Measurements from ENCODE around the gene NRCAM.
"Not testable (repeated sequence)": the region's sequence is repeated elsewhere in the genome, so short reads cannot be mapped to it uniquely, and the experiment has no call there.

Gene NRCAM

GRCh38 chr7:108486291-108486966 lies 30.2 kb upstream of the NRCAM start:
- H3K4me3 ChIP-seq (ENCODE audit: low read depth in 1 of 2, low read length in 2 of 2), result no peak overlapping the region
- no peaks in the 10 kb centered on the region for H3K27me3 ChIP-seq (ENCODE audit: control insufficient read depth in 1 of 2, insufficient read depth in 2 of 2, low read length in 2 of 2)
- peaks cover 3 to 15% of the 10 kb centered on the region in 2 donors for H3K36me3 ChIP-seq (ENCODE audit: control insufficient read depth in 1 of 2, insufficient read depth in 2 of 2, low read length in 2 of 2)
- no peak overlapping the region for H3K27ac ChIP-seq (ENCODE audit: low read depth, low read length)
- H3K9me3 ChIP-seq (ENCODE audit: control insufficient read depth in 1 of 2, low read length in 2 of 2), result no peaks in the 10 kb centered on the region
- H3K9ac ChIP-seq (ENCODE audit: low read depth in 1 of 2, low read length in 2 of 2), result no peak overlapping the region
- no peaks in the 10 kb centered on the region for H3K4me1 ChIP-seq (ENCODE audit: control insufficient read depth in 1 of 2, insufficient read depth in 2 of 2, low read length in 2 of 2)

- Histone ChIP-seq H3K4me1 (ENCODE audit: control insufficient read depth in 1 of 2, insufficient read depth in 2 of 2, low read length in 2 of 2) (no peaks in the 10 kb centered on the region), H3K9me3 (ENCODE audit: control insufficient read depth in 1 of 2, low read length in 2 of 2) (no peaks in the 10 kb centered on the region), H3K4me3 (ENCODE audit: low read depth in 1 of 2, low read length in 2 of 2) (no peak overlapping the region), H3K27me3 (ENCODE audit: control insufficient read depth in 1 of 2, insufficient read depth in 2 of 2, low read length in 2 of 2) (no peaks in the 10 kb centered on the region), H3K9ac (ENCODE audit: low read depth in 1 of 2, low read length in 2 of 2) (no peak overlapping the region), H3K36me3 (ENCODE audit: control insufficient read depth in 1 of 2, insufficient read depth in 2 of 2, low read length in 2 of 2) (peaks cover 7 to 19% of the 10 kb centered on the region in 2 donors), H3K27ac (ENCODE audit: low read depth, low read length) (no peak overlapping the region)
These were observed 27.9 kb upstream of the NRCAM start for GRCh38 chr7:108484137-108484536.

- no peak overlapping the region for H3K9ac ChIP-seq (ENCODE audit: low read depth in 1 of 2, low read length in 2 of 2)
- peaks cover 7 to 33% of the 10 kb centered on the region in 2 donors for H3K36me3 ChIP-seq (ENCODE audit: control insufficient read depth in 1 of 2, insufficient read depth in 2 of 2, low read length in 2 of 2)
- H3K4me1 ChIP-seq (ENCODE audit: control insufficient read depth in 1 of 2, insufficient read depth in 2 of 2, low read length in 2 of 2), result no peaks in the 10 kb centered on the region
- H3K9me3 ChIP-seq (ENCODE audit: control insufficient read depth in 1 of 2, low read length in 2 of 2), result no peaks in the 10 kb centered on the region
- no peak overlapping the region for H3K27ac ChIP-seq (ENCODE audit: low read depth, low read length)
- no peaks in the 10 kb centered on the region for H3K27me3 ChIP-seq (ENCODE audit: control insufficient read depth in 1 of 2, insufficient read depth in 2 of 2, low read length in 2 of 2)
- no peak overlapping the region for H3K4me3 ChIP-seq (ENCODE audit: low read depth in 1 of 2, low read length in 2 of 2)
These were observed 24.1 kb upstream of the NRCAM start for GRCh38 chr7:108480311-108480710.

GRCh38 chr7:108479751-108480150 lies 23.5 kb upstream of the NRCAM start:
- H3K4me3 ChIP-seq (ENCODE audit: low read depth in 1 of 2, low read length in 2 of 2), result no peak overlapping the region
- no peaks in the 10 kb centered on the region for H3K27me3 ChIP-seq (ENCODE audit: control insufficient read depth in 1 of 2, insufficient read depth in 2 of 2, low read length in 2 of 2)
- no peaks in the 10 kb centered on the region for H3K9me3 ChIP-seq (ENCODE audit: control insufficient read depth in 1 of 2, low read length in 2 of 2)
- H3K27ac ChIP-seq (ENCODE audit: low read depth, low read length), result no peak overlapping the region
- peaks cover 7 to 28% of the 10 kb centered on the region in 2 donors for H3K36me3 ChIP-seq (ENCODE audit: control insufficient read depth in 1 of 2, insufficient read depth in 2 of 2, low read length in 2 of 2)
- H3K4me1 ChIP-seq (ENCODE audit: control insufficient read depth in 1 of 2, insufficient read depth in 2 of 2, low read length in 2 of 2), result no peaks in the 10 kb centered on the region
- no peak overlapping the region for H3K9ac ChIP-seq (ENCODE audit: low read depth in 1 of 2, low read length in 2 of 2)

GRCh38 chr7:108479118-108479517 lies 22.9 kb upstream of the NRCAM start:
- no peak overlapping the region for H3K9ac ChIP-seq (ENCODE audit: low read depth in 1 of 2, low read length in 2 of 2)
- no peak overlapping the region for H3K4me3 ChIP-seq (ENCODE audit: low read depth in 1 of 2, low read length in 2 of 2)
- H3K9me3 ChIP-seq (ENCODE audit: control insufficient read depth in 1 of 2, low read length in 2 of 2), result no peaks in the 10 kb centered on the region
- H3K27me3 ChIP-seq (ENCODE audit: control insufficient read depth in 1 of 2, insufficient read depth in 2 of 2, low read length in 2 of 2), result no peaks in the 10 kb centered on the region
- H3K4me1 ChIP-seq (ENCODE audit: control insufficient read depth in 1 of 2, insufficient read depth in 2 of 2, low read length in 2 of 2), result no peaks in the 10 kb centered on the region
- peaks cover 7 to 28% of the 10 kb centered on the region in 2 donors for H3K36me3 ChIP-seq (ENCODE audit: control insufficient read depth in 1 of 2, insufficient read depth in 2 of 2, low read length in 2 of 2)
- H3K27ac ChIP-seq (ENCODE audit: low read depth, low read length), result no peak overlapping the region

- Histone ChIP-seq H3K27ac (ENCODE audit: low read depth, low read length) (no peak overlapping the region), H3K9me3 (ENCODE audit: control insufficient read depth in 1 of 2, low read length in 2 of 2) (no peaks in the 10 kb centered on the region), H3K9ac (ENCODE audit: low read depth in 1 of 2, low read length in 2 of 2) (no peak overlapping the region), H3K27me3 (ENCODE audit: control insufficient read depth in 1 of 2, insufficient read depth in 2 of 2, low read length in 2 of 2) (no peaks in the 10 kb centered on the region), H3K4me3 (ENCODE audit: low read depth in 1 of 2, low read length in 2 of 2) (no peak overlapping the region), H3K36me3 (ENCODE audit: control insufficient read depth in 1 of 2, insufficient read depth in 2 of 2, low read length in 2 of 2) (no peaks in the 10 kb centered on the region), H3K4me1 (ENCODE audit: control insufficient read depth in 1 of 2, insufficient read depth in 2 of 2, low read length in 2 of 2) (no peaks in the 10 kb centered on the region)
These were observed 12.0 kb upstream of the NRCAM start for GRCh38 chr7:108468246-108468645.

- H3K9ac ChIP-seq (ENCODE audit: low read depth in 1 of 2, low read length in 2 of 2), result no peak overlapping the region
- no peaks in the 10 kb centered on the region for H3K4me1 ChIP-seq (ENCODE audit: control insufficient read depth in 1 of 2, insufficient read depth in 2 of 2, low read length in 2 of 2)
These were observed 11.2 kb upstream of the NRCAM start for GRCh38 chr7:108467391-108467790.

GRCh38 chr7:108466322-108466721 lies 10.1 kb upstream of the NRCAM start:
- not testable (repeated sequence) for H3K27ac ChIP-seq (ENCODE audit: low read depth, low read length); H3K9me3 ChIP-seq (ENCODE audit: control insufficient read depth in 1 of 2, low read length in 2 of 2); H3K36me3 ChIP-seq (ENCODE audit: control insufficient read depth in 1 of 2, insufficient read depth in 2 of 2, low read length in 2 of 2); H3K4me3 ChIP-seq (ENCODE audit: low read depth in 1 of 2, low read length in 2 of 2); H3K9ac ChIP-seq (ENCODE audit: low read depth in 1 of 2, low read length in 2 of 2); H3K4me1 ChIP-seq (ENCODE audit: control insufficient read depth in 1 of 2, insufficient read depth in 2 of 2, low read length in 2 of 2); H3K27me3 ChIP-seq (ENCODE audit: control insufficient read depth in 1 of 2, insufficient read depth in 2 of 2, low read length in 2 of 2)

More at GRCh38 chr7:108467391-108467790, 11.2 kb upstream of the NRCAM start:
- Histone ChIP-seq H3K9me3 (ENCODE audit: control insufficient read depth in 1 of 2, low read length in 2 of 2) (no peaks in the 10 kb centered on the region), H3K27ac (ENCODE audit: low read depth, low read length) (no peak overlapping the region), H3K36me3 (ENCODE audit: control insufficient read depth in 1 of 2, insufficient read depth in 2 of 2, low read length in 2 of 2) (no peaks in the 10 kb centered on the region), H3K4me3 (ENCODE audit: low read depth in 1 of 2, low read length in 2 of 2) (no peak overlapping the region), H3K27me3 (ENCODE audit: control insufficient read depth in 1 of 2, insufficient read depth in 2 of 2, low read length in 2 of 2) (no peaks in the 10 kb centered on the region)

GRCh38 chr7:108464743-108465142 lies 8.5 kb upstream of the NRCAM start:
- H3K27me3 ChIP-seq (ENCODE audit: control insufficient read depth in 1 of 2, insufficient read depth in 2 of 2, low read length in 2 of 2), result no peaks in the 10 kb centered on the region
- no peak overlapping the region for H3K9ac ChIP-seq (ENCODE audit: low read depth in 1 of 2, low read length in 2 of 2)
- H3K9me3 ChIP-seq (ENCODE audit: control insufficient read depth in 1 of 2, low read length in 2 of 2), result no peaks in the 10 kb centered on the region
- H3K27ac ChIP-seq (ENCODE audit: low read depth, low read length), result no peak overlapping the region
- no peaks in the 10 kb centered on the region for H3K4me1 ChIP-seq (ENCODE audit: control insufficient read depth in 1 of 2, insufficient read depth in 2 of 2, low read length in 2 of 2)
- H3K4me3 ChIP-seq (ENCODE audit: low read depth in 1 of 2, low read length in 2 of 2), result no peak overlapping the region
- H3K36me3 ChIP-seq (ENCODE audit: control insufficient read depth in 1 of 2, insufficient read depth in 2 of 2, low read length in 2 of 2), result no peaks in the 10 kb centered on the region

GRCh38 chr7:108463613-108464012 lies 7.4 kb upstream of the NRCAM start:
- no peak overlapping the region for H3K4me3 ChIP-seq (ENCODE audit: low read depth in 1 of 2, low read length in 2 of 2)
- no peak overlapping the region for H3K27ac ChIP-seq (ENCODE audit: low read depth, low read length)
- no peaks in the 10 kb centered on the region for H3K9me3 ChIP-seq (ENCODE audit: control insufficient read depth in 1 of 2, low read length in 2 of 2)
- peaks cover 0 to 2% of the 10 kb centered on the region in 2 donors for H3K27me3 ChIP-seq (ENCODE audit: control insufficient read depth in 1 of 2, insufficient read depth in 2 of 2, low read length in 2 of 2)
- no peaks in the 10 kb centered on the region for H3K36me3 ChIP-seq (ENCODE audit: control insufficient read depth in 1 of 2, insufficient read depth in 2 of 2, low read length in 2 of 2)
- no peak overlapping the region for H3K9ac ChIP-seq (ENCODE audit: low read depth in 1 of 2, low read length in 2 of 2)
- H3K4me1 ChIP-seq (ENCODE audit: control insufficient read depth in 1 of 2, insufficient read depth in 2 of 2, low read length in 2 of 2), result no peaks in the 10 kb centered on the region
